Left ventricle myocardium inferior (tissue), 1 donor: ENCODE results near the gene TYSND1. TPM values are rescaled to one million over a fixed set of nuclear protein-coding genes. Genes with fewer than 3 reads are reported as not detected.
"Not testable (repeated sequence)": the region's sequence is repeated elsewhere in the genome, so short reads cannot be mapped to it uniquely, and the experiment has no call there.

Experiments
- DNase-seq: peaks from one replicate; pipeline ENCODE4 v3.0.0-alpha.2; 2020
- H3K27ac ChIP-seq: fragments of 200-600 bp; replicated peaks from 2 replicates; pipeline ENCODE4 v1.8.0; 2021
- H3K27me3 ChIP-seq: fragments of 200-600 bp; 2 replicates; pipeline ENCODE4 v1.8.0; 2021; ENCODE audit warnings: low read depth
- H3K36me3 ChIP-seq: fragments of 200-600 bp; 2 replicates; pipeline ENCODE4 v1.8.0; 2021
- H3K4me1 ChIP-seq: fragments of 200-600 bp; 2 replicates; pipeline ENCODE4 v1.8.0; 2021
- H3K4me3 ChIP-seq: fragments of 200-600 bp; 2 replicates; pipeline ENCODE4 v1.8.0; 2021; ENCODE audit warnings: mild to moderate bottlenecking, moderate library complexity
- H3K9me3 ChIP-seq: fragments of 200-600 bp; replicated peaks from 2 replicates; pipeline ENCODE4 v1.8.0; 2021
- CTCF ChIP-seq: fragments of 200-600 bp; IDR thresholded peaks from 2 replicates; pipeline ENCODE4 v1.8.0; 2021; ENCODE audit warnings: antibody characterized with exemption, mild to moderate bottlenecking, borderline replicate concordance
- intact Hi-C: fragments of 100-400 bp; cut with micrococcal nuclease; formaldehyde crosslinking; loops from one replicate; pipeline ENCODE4 v1.11.0; 2022
- total RNA-seq: library from RNA; stranded (reverse); fragmentation: NEBNext Ultra II Directional; extraction: Animal tissue kit (Norgen Biotek cat#: 25700); gene quantifications from one replicate; pipeline ENCODE4 v1.2.1, GENCODE V29; 2021
- donor health status: DM: no; HTN: yes; CAD: no; lungs with severe emphysema.

Gene TYSND1
- total RNA-seq, 1 donor from 2014 or later: 6.4 TPM

- H3K27ac ChIP-seq: no peak overlapping the region
- no peaks in the 10 kb centered on the region for H3K9me3 ChIP-seq
- H3K4me3 ChIP-seq: no peak overlapping the region
- intact Hi-C loops: no loop called here
- peaks cover 33% of the 10 kb centered on the region for H3K36me3 ChIP-seq
- DNase-seq: no peak
- H3K4me1 ChIP-seq: peaks cover 86% of the 10 kb centered on the region
- no peak for TF ChIP-seq CTCF
- no peaks in the 10 kb centered on the region for H3K27me3 ChIP-seq
Observed at GRCh38 chr10:70164163-70164562, 17.7 kb upstream of the TYSND1 start.

DNA sequence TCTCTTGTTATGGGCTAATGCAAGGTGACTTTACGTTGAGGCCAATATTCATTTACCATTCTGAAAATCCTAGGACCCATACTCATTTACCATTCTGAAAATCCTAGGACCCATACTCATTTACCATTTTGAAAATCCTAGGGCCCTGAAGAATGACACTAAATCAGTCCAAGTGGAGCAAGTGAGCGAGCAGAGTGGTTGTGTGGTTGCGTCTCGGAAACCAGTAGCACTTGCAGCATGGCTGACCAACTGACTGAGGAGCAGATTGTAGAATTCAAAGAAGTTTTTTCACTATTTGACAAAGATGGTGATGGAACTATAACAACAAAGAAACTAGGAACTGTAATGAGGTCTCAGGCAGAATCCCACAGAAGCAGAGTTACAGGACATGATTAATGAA lies 16.9 kb upstream of the TYSND1 start:
- DNase-seq: no peak
- intact Hi-C loops: no loop called here
- no peaks in the 10 kb centered on the region for H3K27me3 ChIP-seq
- H3K9me3 ChIP-seq: no peaks in the 10 kb centered on the region
- no peak overlapping the region for H3K4me3 ChIP-seq
- H3K27ac ChIP-seq: no peak overlapping the region
- H3K4me1 ChIP-seq: peaks cover 79% of the 10 kb centered on the region
- peaks cover 33% of the 10 kb centered on the region for H3K36me3 ChIP-seq
- no peak for TF ChIP-seq CTCF

DNA sequence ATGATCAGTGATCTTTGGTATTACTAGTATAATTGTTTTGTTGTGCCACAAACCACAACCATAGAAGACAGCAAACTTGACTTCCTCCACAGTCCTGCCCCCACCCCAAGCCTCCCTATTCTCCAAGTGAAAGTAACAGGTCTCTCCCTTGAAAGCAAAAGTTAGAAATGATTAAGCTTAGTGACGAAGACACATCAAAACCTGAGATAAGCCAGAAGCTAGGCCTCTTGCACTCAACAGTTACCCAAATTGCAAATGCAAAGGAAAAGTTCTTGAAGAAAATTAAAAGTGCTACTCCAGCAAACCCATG lies 16.3 kb upstream of the TYSND1 start:
- Histone ChIP-seq H3K4me3 (no peak overlapping the region), H3K27me3 (no peaks in the 10 kb centered on the region), H3K9me3 (no peaks in the 10 kb centered on the region), H3K4me1 (peaks cover 79% of the 10 kb centered on the region), H3K36me3 (peaks cover 37% of the 10 kb centered on the region), H3K27ac (no peak overlapping the region)
- TF ChIP-seq CTCF: no peak
- DNase-seq: no peak
- intact Hi-C loops: no loop called here

DNA sequence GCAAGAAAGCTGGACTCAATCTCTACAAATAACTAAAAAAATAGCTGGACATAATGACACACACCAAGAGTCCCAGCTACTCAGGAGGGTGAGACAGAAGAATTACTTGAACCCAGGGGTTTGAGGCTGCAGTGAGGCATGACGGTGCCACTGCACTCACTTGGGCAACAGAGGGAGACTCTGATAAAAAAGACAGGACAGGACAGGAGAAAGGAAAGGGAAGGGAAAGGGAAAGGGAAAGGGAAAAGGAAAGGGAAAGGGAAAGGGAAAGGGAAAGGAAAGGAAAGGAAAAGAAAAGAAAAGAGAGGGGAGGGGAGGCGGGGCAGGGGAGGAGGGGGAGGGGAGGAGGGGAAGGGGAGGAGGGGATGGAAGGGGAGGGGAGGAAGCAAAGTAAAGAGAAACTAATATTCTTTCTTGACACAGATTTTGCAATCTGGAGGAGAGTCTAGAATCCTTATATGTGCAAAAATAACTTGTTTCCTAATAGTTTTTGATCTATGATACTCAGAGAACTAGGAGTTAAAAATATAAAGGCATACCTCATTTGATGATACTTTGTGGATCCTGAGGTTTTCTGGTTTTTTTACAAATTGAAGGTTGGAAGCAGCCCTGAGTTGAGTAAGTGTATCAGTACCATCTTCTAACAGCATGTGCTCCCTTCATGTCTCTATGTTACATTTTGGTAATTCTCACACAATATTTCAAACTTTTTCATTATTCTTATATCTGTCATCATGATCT lies 15.8 kb upstream of the TYSND1 start:
- Histone ChIP-seq H3K27me3 (no peaks in the 10 kb centered on the region), H3K4me3 (no peak overlapping the region), H3K9me3 (no peaks in the 10 kb centered on the region), H3K27ac (no peak overlapping the region), H3K4me1 (peaks cover 79% of the 10 kb centered on the region), H3K36me3 (peaks cover 43% of the 10 kb centered on the region)
- no peak for DNase-seq
- intact Hi-C loops: no loop called here
- no peak for TF ChIP-seq CTCF

DNA sequence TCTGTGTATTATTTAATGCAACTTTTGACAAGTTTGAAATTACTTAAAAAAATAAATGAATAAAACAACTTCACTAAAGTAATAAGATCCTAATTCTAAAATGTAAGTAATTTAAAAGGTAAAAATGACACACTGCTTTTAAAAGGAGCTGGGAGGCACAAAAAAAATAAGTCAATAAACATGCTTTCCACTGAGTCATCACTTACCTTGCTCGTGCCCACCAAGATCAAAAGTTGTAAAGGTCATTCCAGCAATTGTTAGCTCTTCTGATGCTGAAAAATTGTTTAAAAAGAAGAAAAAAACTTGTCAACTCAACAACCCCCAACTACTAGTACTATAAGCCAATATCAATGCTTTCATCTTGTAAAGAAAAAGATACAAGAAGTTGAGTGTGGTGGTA lies 14.3 kb upstream of the TYSND1 start:
- Histone ChIP-seq H3K4me3 (no peak overlapping the region), H3K36me3 (peaks cover 53% of the 10 kb centered on the region), H3K27me3 (no peaks in the 10 kb centered on the region), H3K27ac (no peak overlapping the region), H3K4me1 (peaks cover 64% of the 10 kb centered on the region), H3K9me3 (no peaks in the 10 kb centered on the region)
- no peak for DNase-seq
- no peak for TF ChIP-seq CTCF
- intact Hi-C loops: no loop called here

DNA sequence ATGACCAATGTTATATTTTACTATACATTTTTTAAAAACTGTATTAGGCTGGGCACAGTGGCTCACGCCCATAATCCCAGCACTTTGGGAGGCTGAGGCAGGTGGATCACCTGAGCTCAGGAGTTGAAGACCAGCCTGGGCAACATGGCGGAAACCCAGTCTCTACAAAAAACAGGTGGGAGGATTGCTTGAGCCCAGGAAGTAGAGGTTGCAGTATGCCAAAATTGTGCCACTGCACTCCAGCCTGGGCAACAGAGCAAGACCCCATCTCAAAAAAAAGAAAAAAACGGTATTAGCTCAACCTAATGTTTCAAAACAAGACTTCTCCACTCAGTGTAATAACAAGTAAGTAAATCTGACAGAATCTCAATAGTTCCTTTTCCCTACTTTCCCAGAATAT lies 12.9 kb upstream of the TYSND1 start:
- DNase-seq, intact Hi-C loops, H3K27me3 ChIP-seq, H3K4me3 ChIP-seq, H3K9me3 ChIP-seq, H3K27ac ChIP-seq: not testable (repeated sequence)
- peaks cover 54% of the 10 kb centered on the region for H3K4me1 ChIP-seq
- H3K36me3 ChIP-seq: peaks cover 62% of the 10 kb centered on the region
